GM23248 (cell line): Measurements from ENCODE around the gene ZNF597. TPM values are rescaled to one million over a fixed set of nuclear protein-coding genes. Genes with fewer than 3 reads are reported as not detected.
A peak's percentile ranks its signal among the peaks of the same experiment; 100 is the strongest.

ENCODE experiments used
- DNase-seq: peaks from one replicate; pipeline ENCODE4 v3.0.0-alpha.2; 2015
- H2AFZ ChIP-seq: fragments of 200-600 bp; sonication (generic); 2 replicates; pipeline ENCODE4 v1.6.1; 2016; ENCODE audit warnings: antibody characterized with exemption
- H3F3A ChIP-seq: fragments of 200-600 bp; sonication (generic); 2 replicates; pipeline ENCODE4 v1.6.1; 2016; ENCODE audit warnings: mild to moderate bottlenecking, antibody characterized with exemption, mixed run types; ENCODE audit not compliant: insufficient read depth
- H3K27ac ChIP-seq: fragments of 200-600 bp; sonication (generic); 2 replicates; pipeline ENCODE4 v1.5.1; 2016; ENCODE audit warnings: mild to moderate bottlenecking
- H3K27me3 ChIP-seq: fragments of 200-600 bp; sonication (generic); replicated peaks from 2 replicates; pipeline ENCODE4 v1.6.1; 2016; ENCODE audit warnings: mild to moderate bottlenecking; ENCODE audit not compliant: insufficient read depth
- H3K36me3 ChIP-seq: fragments of 200-600 bp; sonication (generic); 2 replicates; pipeline ENCODE4 v1.6.1; 2016; ENCODE audit warnings: low read depth, mild to moderate bottlenecking
- H3K4me1 ChIP-seq: fragments of 200-600 bp; sonication (generic); 2 replicates; pipeline ENCODE4 v1.6.1; 2016; ENCODE audit warnings: mild to moderate bottlenecking; ENCODE audit not compliant: insufficient read depth
- H3K4me2 ChIP-seq: fragments of 200-600 bp; sonication (generic); one replicate; pipeline ENCODE4 v1.6.1; 2016; ENCODE audit warnings: mild to moderate bottlenecking; ENCODE audit not compliant: unreplicated experiment
- H3K4me3 ChIP-seq: fragments of 200-600 bp; sonication (generic); 2 replicates; pipeline ENCODE4 v1.5.1; 2016; ENCODE audit warnings: mild to moderate bottlenecking
- H3K79me2 ChIP-seq: fragments of 200-600 bp; sonication (generic); 2 replicates; pipeline ENCODE4 v1.6.1; 2016; ENCODE audit warnings: mild to moderate bottlenecking; ENCODE audit not compliant: insufficient read depth
- H3K9ac ChIP-seq: fragments of 200-600 bp; sonication (generic); 2 replicates; pipeline ENCODE4 v1.6.1; 2016; ENCODE audit warnings: mild to moderate bottlenecking
- H3K9me2 ChIP-seq: fragments of 200-600 bp; sonication (generic); 2 replicates; pipeline ENCODE4 v1.6.1; 2016; ENCODE audit warnings: mixed run types, mild to moderate bottlenecking, moderate library complexity; ENCODE audit not compliant: insufficient read depth
- H3K9me3 ChIP-seq: fragments of 200-600 bp; sonication (generic); one replicate; pipeline ENCODE4 v1.6.1; 2017; ENCODE audit warnings: low read depth
- H4K20me1 ChIP-seq: fragments of 200-600 bp; sonication (generic); 2 replicates; pipeline ENCODE4 v1.6.0; 2016; ENCODE audit not compliant: insufficient read depth
- EZH2 ChIP-seq: fragments of 200-600 bp; sonication (generic); IDR thresholded peaks from 2 replicates; pipeline ENCODE4 v1.6.1; 2018; ENCODE audit warnings: antibody characterized with exemption, mild to moderate bottlenecking; ENCODE audit not compliant: insufficient read depth, poor library complexity, severe bottlenecking
- EZH2phosphoT487 ChIP-seq: fragments of 200-600 bp; sonication (generic); IDR thresholded peaks from 2 replicates; pipeline ENCODE4 v1.6.1; 2018; ENCODE audit warnings: antibody characterized with exemption, moderate library complexity, mild to moderate bottlenecking, low read depth; ENCODE audit not compliant: insufficient read depth
- WGBS, 2 experiments: methylation state at CpG; one replicate each; pipeline ENCODE4 v1.1.6; 2015 to 2017; ENCODE audit warnings: low lambda C conversion rate in 2 of 2, low coverage in 1 of 2; ENCODE audit errors: missing lambda C conversion rate in 2 of 2; 5-methylcytosine and 5-hydroxymethylcytosine counted together
- in situ Hi-C: fragments of 300-500 bp; cut with MboI; formaldehyde crosslinking; loops from 2 replicates; pipeline ENCODE4 v1.15.0; 2020
- polyA plus RNA-seq: library from polyadenylated mRNA; unstranded; fragments of >200 nt; fragmentation: Nextera tagmentation; extraction: Ambion mirVana; gene quantifications from 2 replicates; pipeline ENCODE4 v1.2.1, GENCODE V29; 2016
- total RNA-seq: library from RNA; depleted of rRNA; stranded (reverse); fragments of >200 nt; shearing (Covaris generic); gene quantifications from 2 replicates; pipeline ENCODE4 v1.2.3, GENCODE V29; 2014

Gene ZNF597
- total and polyA plus RNA-seq, 2 experiments from 2014 or later = 2.2 to 3.2 TPM

- in situ Hi-C loops = no loop called here
- Histone ChIP-seq H3K36me3 (peaks cover 12% of the 10 kb centered on the region; the same call in 1 of the 2 replicates), H3K9ac (no peak overlapping the region), H4K20me1 (no peaks in the 10 kb centered on the region), H3K27me3 (no peaks in the 10 kb centered on the region), H3K4me2 (no peak overlapping the region), H2AFZ (no peak overlapping the region), H3K4me1 (no peaks in the 10 kb centered on the region), H3K79me2 (peaks cover 22% of the 10 kb centered on the region), H3K4me3 (no peak overlapping the region), H3K9me2 (no peaks in the 10 kb centered on the region), H3K9me3 (no peaks in the 10 kb centered on the region), H3K27ac (no peak overlapping the region), H3F3A (no peaks in the 10 kb centered on the region)
- no peak for DNase-seq
- TF ChIP-seq EZH2phosphoT487 = no peak
- no peak for TF ChIP-seq EZH2
These were observed 8.9 kb downstream of the ZNF597 start for GRCh38 chr16:3434373-3434772.

GRCh38 chr16:3431779-3432219 lies 11.5 kb downstream of the ZNF597 start:
- no peak overlapping the region for H3K27ac ChIP-seq
- peak overlapping the region; percentile 65 for H3K4me2 ChIP-seq
- no peaks in the 10 kb centered on the region for H3K4me1 ChIP-seq
- no peaks in the 10 kb centered on the region for H4K20me1 ChIP-seq
- H3K27me3 ChIP-seq = no peaks in the 10 kb centered on the region
- peak overlapping the region; percentile 57 for H3K4me3 ChIP-seq
- 46 to 73% methylated on average over 26 of the region's 26 CpGs for WGBS, 2 experiments
- in situ Hi-C loops = no loop called here
- peaks cover 12% of the 10 kb centered on the region; the same call in 1 of the 2 replicates for H3K36me3 ChIP-seq
- DNase-seq = peak; percentile 54
- H3K9me3 ChIP-seq = no peaks in the 10 kb centered on the region
- no peak for TF ChIP-seq EZH2phosphoT487
- TF ChIP-seq EZH2 = no peak
- no peaks in the 10 kb centered on the region for H3K9me2 ChIP-seq
- no peak overlapping the region for H3K9ac ChIP-seq
- peak overlapping the region; percentile 95 for H2AFZ ChIP-seq
- H3K79me2 ChIP-seq = peaks cover 11% of the 10 kb centered on the region; the same call in 1 of the 2 replicates
- no peaks in the 10 kb centered on the region for H3F3A ChIP-seq

GRCh38 chr16:3413730-3414379 lies 29.4 kb downstream of the ZNF597 start:
- Histone ChIP-seq H3K27ac (no peak overlapping the region), H3K9ac (no peak overlapping the region), H4K20me1 (no peaks in the 10 kb centered on the region), H2AFZ (no peak overlapping the region), H3K4me2 (no peak overlapping the region), H3K4me3 (no peak overlapping the region), H3K79me2 (no peaks in the 10 kb centered on the region), H3K9me3 (no peaks in the 10 kb centered on the region), H3K27me3 (no peaks in the 10 kb centered on the region), H3K36me3 (peaks cover 8% of the 10 kb centered on the region), H3F3A (no peaks in the 10 kb centered on the region), H3K4me1 (no peaks in the 10 kb centered on the region), H3K9me2 (no peaks in the 10 kb centered on the region)
- TF ChIP-seq EZH2phosphoT487 = no peak
- TF ChIP-seq EZH2 = no peak
- WGBS, 2 experiments = 48 to 52% methylated on average over 28 to 29 of the region's 29 CpGs
- DNase-seq = no peak
- in situ Hi-C loops = no loop called here

- H3K4me1 ChIP-seq = no peaks in the 10 kb centered on the region
- H3F3A ChIP-seq = no peaks in the 10 kb centered on the region
- DNase-seq = no peak
- H3K27me3 ChIP-seq = no peaks in the 10 kb centered on the region
- H3K4me3 ChIP-seq = no peak overlapping the region
- no peaks in the 10 kb centered on the region for H3K9me2 ChIP-seq
- no peak for TF ChIP-seq EZH2
- no peak for TF ChIP-seq EZH2phosphoT487
- no peak overlapping the region for H3K9ac ChIP-seq
- H4K20me1 ChIP-seq = no peaks in the 10 kb centered on the region
- in situ Hi-C loops = no loop called here
- peaks cover 10% of the 10 kb centered on the region for H3K79me2 ChIP-seq
- H3K27ac ChIP-seq = no peak overlapping the region
- no peak overlapping the region for H3K4me2 ChIP-seq
- H3K9me3 ChIP-seq = no peaks in the 10 kb centered on the region
- H3K36me3 ChIP-seq = peaks cover 52% of the 10 kb centered on the region
- H2AFZ ChIP-seq = no peak overlapping the region
- 96 to 97% methylated on average over 12 of the region's 12 CpGs for WGBS, 2 experiments
These were observed 34.6 kb downstream of the ZNF597 start for GRCh38 chr16:3408561-3409197.
